ENCODE measurements around the gene AFF1.

AFF1 gene

GRCh38 chr4:87179751-87180150 is 244.9 kb downstream of the AFF1 start:
- no peak for DNase-seq

GRCh38 chr4:87180767-87181166 is 246.0 kb downstream of the AFF1 start:
- DNase-seq = no peak

GRCh38 chr4:87185146-87185870 is 250.5 kb downstream of the AFF1 start:
- no peak for DNase-seq

GRCh38 chr4:87188048-87188447 is 253.2 kb downstream of the AFF1 start:
- no peak for DNase-seq

- DNase-seq = no peak
Measured at GRCh38 chr4:87188932-87189331, 254.1 kb downstream of the AFF1 start.

Data from activated naive CD4-positive, alpha-beta T cell treated with anti-CD3 and anti-CD28 coated beads, Interleukin-2, amount 50 U/mL, for 16 hours (primary cell).